Measurements from ENCODE around the gene ACTMAP. TPM values are rescaled to one million over a fixed set of nuclear protein-coding genes. Genes with fewer than 3 reads are reported as not detected.

The ACTMAP gene
- total RNA-seq, 1 donor from 2014 or later: 5.6 TPM

- DNase-seq (ENCODE audit: low spot score): no peak
Measured at GRCh38 chr19:40721936-40722661, 28.2 kb downstream of the ACTMAP start.

- no peak for DNase-seq (ENCODE audit: low spot score)
Measured at GRCh38 chr19:40721140-40721486, 29.2 kb downstream of the ACTMAP start.

GRCh38 chr19:40719414-40719894 is 30.8 kb downstream of the ACTMAP start:
- DNase-seq (ENCODE audit: low spot score): no peak

- no peak for DNase-seq (ENCODE audit: low spot score)
Measured at GRCh38 chr19:40718774-40719391, 31.4 kb downstream of the ACTMAP start.

- no peak for DNase-seq (ENCODE audit: low spot score)
Measured at GRCh38 chr19:40717880-40718773, 32.1 kb downstream of the ACTMAP start.

GRCh38 chr19:40717325-40717879 is 32.9 kb downstream of the ACTMAP start:
- no peak for DNase-seq (ENCODE audit: low spot score)

- peak; percentile 100 for DNase-seq (ENCODE audit: low spot score)
Measured at GRCh38 chr19:40716482-40717324, 33.6 kb downstream of the ACTMAP start, which contains the start of the genes COQ8B and ITPKC. TSS of gene COQ8B (minus strand) at chr19:40716886. CDS start at chr19:40714632, 2,254 bp downstream. TSS of gene ITPKC (plus strand) at chr19:40717112. CDS start at chr19:40717136, 24 bp downstream.

- DNase-seq (ENCODE audit: low spot score): no peak
Measured at GRCh38 chr19:40716031-40716481, 34.2 kb downstream of the ACTMAP start.

- peak; percentile 95 for DNase-seq (ENCODE audit: low spot score)
Measured at GRCh38 chr19:40714441-40715299, 35.6 kb downstream of the ACTMAP start.

GRCh38 chr19:40713939-40714338 is 36.3 kb downstream of the ACTMAP start:
- DNase-seq (ENCODE audit: low spot score): no peak

GRCh38 chr19:40709817-40710216 is 40.5 kb downstream of the ACTMAP start:
- no peak for DNase-seq (ENCODE audit: low spot score)

GRCh38 chr19:40707615-40708014 is 42.7 kb downstream of the ACTMAP start:
- DNase-seq (ENCODE audit: low spot score): no peak

- DNase-seq (ENCODE audit: low spot score): no peak
Measured at GRCh38 chr19:40705950-40706619, 44.2 kb downstream of the ACTMAP start.

- no peak for DNase-seq (ENCODE audit: low spot score)
Measured at GRCh38 chr19:40705362-40705651, 45.0 kb downstream of the ACTMAP start.

- DNase-seq (ENCODE audit: low spot score): no peak
Measured at GRCh38 chr19:40704491-40705361, 45.6 kb downstream of the ACTMAP start.

GRCh38 chr19:40703029-40703755 is 47.1 kb downstream of the ACTMAP start:
- no peak for DNase-seq (ENCODE audit: low spot score)

- DNase-seq (ENCODE audit: low spot score): no peak
Measured at GRCh38 chr19:40702337-40703012, 47.8 kb downstream of the ACTMAP start.
